Measurements from ENCODE around the gene CES4A.

CES4A gene

GRCh38 chr16:67016681-67017420 is 28.5 kb downstream of the CES4A start:
- no peak for TF ChIP-seq CTCF (IDR thresholded peaks at IDR 0.05; ENCODE audit: borderline replicate concordance, insufficient read depth, low read depth, low read length)
- no peak overlapping the region for H3K4me3 ChIP-seq (ENCODE audit: low read depth, low read length)

- no peak for TF ChIP-seq CTCF (IDR thresholded peaks at IDR 0.05; ENCODE audit: borderline replicate concordance, insufficient read depth, low read depth, low read length)
- H3K4me3 ChIP-seq (ENCODE audit: low read depth, low read length), result no peak overlapping the region
Measured at GRCh38 chr16:67017421-67017750, 29.0 kb downstream of the CES4A start.

GRCh38 chr16:67017810-67018488 is 29.6 kb downstream of the CES4A start:
- no peak overlapping the region for H3K4me3 ChIP-seq (ENCODE audit: low read depth, low read length)
- TF ChIP-seq CTCF (IDR thresholded peaks at IDR 0.05; ENCODE audit: borderline replicate concordance, insufficient read depth, low read depth, low read length), result peak; percentile 79

GRCh38 chr16:67019171-67019570 is 30.8 kb downstream of the CES4A start:
- H3K4me3 ChIP-seq (ENCODE audit: low read depth, low read length), result no peak overlapping the region
- TF ChIP-seq CTCF (IDR thresholded peaks at IDR 0.05; ENCODE audit: borderline replicate concordance, insufficient read depth, low read depth, low read length), result no peak

GRCh38 chr16:67021321-67021720 is 32.9 kb downstream of the CES4A start:
- H3K4me3 ChIP-seq (ENCODE audit: low read depth, low read length), result no peak overlapping the region

GRCh38 chr16:67022531-67023214 is 34.3 kb downstream of the CES4A start:
- no peak overlapping the region for H3K4me3 ChIP-seq (ENCODE audit: low read depth, low read length)
- no peak for TF ChIP-seq CTCF (IDR thresholded peaks at IDR 0.05; ENCODE audit: borderline replicate concordance, insufficient read depth, low read depth, low read length)

More at GRCh38 chr16:67021321-67021720, 32.9 kb downstream of the CES4A start:
- no peak for TF ChIP-seq CTCF (IDR thresholded peaks at IDR 0.05; ENCODE audit: borderline replicate concordance, insufficient read depth, low read depth, low read length)
